HG03460 (cell line): Measurements from ENCODE around the gene ADAMTSL2.

Experiments used
- ATAC-seq: cut with Tn5 transposase; IDR thresholded peaks from one replicate; pipeline ENCODE4 v1.9.1; 2021; ENCODE audit not compliant: unreplicated experiment

ADAMTSL2 gene

DNA sequence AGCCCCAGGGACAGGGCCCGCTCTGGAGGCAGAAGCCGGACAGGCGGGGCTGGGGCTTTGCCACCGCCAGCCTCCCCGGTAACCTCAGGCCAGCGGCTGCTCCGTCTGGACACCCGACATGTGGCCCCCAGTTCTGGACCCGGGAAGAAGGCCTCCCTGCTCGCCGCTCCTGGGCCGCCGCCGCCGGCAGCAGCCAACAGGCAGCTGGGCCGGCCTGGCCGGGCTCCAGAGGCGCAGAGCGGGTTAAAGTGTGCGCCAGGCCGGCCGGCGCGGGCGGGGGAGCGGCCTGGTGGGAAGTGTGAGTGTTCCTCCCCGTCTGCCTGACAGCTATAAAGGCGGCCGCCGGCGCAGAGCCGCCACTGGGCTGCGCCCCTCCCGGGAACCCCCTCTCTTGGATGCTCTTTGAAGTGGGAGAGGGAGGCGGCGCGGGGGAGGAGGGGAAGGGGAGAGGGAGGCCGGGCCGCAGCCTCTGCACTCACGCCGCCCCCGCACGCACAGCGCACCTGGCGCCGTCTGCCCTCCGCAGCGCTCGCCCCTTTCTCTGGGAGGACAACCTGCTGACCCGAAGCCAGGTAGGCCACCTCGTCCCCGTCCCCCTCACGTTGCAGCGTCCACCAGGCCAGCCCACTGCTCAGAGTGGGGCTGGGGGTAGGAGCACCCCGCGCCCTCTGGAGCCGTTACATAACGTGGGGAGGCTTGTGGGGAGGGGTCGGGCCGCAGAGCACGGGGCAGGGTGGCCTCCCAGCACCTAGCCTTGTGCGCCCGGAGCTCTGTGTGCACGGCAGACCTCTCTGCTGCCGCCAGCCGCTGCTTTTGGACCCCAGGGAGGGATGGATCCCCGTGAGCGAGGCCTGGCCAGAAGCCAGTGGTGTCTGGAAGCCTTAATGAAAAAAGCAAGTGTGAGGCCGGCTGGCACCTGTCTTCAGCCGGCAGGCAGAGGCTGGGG is at the start of gene ADAMTSL2:
TSS of gene ADAMTSL2 (plus strand) at position 359 of the 946 bp plus-strand sequence. CDS start 2,009 bp downstream, outside the sequence.
- no peak for ATAC-seq

GRCh38 chr9:133485531-133486260 is 48.8 kb upstream of the ADAMTSL2 start:
- ATAC-seq = no peak

DNA sequence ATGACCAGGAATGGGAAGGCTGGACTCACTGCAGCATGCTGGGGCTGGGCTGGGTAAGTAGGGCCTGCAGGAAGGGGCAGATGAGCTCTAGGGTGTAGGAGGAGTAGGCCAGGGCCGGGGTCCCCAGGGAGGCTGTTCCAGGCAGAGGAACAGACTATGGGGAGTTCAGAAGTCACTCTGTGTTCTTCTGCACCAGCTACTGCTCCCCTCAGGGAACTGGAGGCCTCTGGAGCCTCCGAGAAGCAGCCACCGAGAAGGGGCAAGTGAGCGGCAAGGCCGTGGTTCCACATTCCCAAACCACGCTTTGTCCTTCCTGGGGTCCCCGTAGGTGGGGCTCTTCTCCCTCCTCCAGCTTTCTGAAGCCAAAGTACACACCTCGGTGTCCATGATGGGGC is 47.2 kb upstream of the ADAMTSL2 start:
- ATAC-seq = no peak

- ATAC-seq = no peak
Measured at GRCh38 chr9:133488686-133489252, 45.7 kb upstream of the ADAMTSL2 start.

GRCh38 chr9:133489253-133490190 is 45.0 kb upstream of the ADAMTSL2 start:
- no peak for ATAC-seq

GRCh38 chr9:133490201-133490681 is 44.3 kb upstream of the ADAMTSL2 start:
- ATAC-seq = no peak

DNA sequence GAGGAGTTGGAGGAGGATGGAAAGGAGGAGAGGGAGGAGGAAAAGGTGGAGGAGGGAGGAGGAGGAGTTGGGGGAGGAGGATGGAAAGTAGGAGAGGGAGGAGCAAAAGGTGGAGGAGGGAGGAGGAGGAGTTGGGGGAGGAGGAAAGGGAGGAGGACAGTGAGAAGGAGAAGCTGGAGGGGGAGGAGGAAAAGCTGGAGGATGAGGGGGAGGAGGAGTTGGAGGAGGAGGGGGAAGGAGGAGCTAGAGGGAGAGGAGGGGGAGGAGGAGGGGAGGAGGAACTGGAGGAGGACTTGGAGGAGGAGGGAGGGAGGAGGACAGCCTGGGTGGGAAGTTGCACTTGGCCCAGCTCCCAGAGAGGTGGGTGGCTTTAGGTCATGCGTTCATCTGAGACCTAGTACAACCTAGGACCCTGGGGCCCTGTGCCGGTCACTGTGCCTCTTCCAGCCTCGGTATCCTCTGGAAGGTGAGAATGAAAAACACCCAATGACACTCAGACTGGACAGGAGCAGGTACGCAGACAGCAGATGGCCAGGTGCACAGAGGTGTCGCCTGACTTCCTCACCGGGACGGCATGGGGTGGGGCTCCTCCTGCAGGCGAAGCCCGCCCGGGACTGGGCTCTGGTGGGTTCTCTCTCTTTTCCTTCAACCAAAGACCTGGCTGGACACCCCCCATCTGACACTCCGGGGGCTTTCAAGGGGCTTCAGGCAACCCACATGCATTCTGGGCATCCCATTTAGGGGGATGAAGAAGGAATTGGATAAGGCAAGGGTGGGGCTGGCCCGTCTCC is 43.4 kb upstream of the ADAMTSL2 start:
- no peak for ATAC-seq

- ATAC-seq = no peak
Measured at GRCh38 chr9:133491656-133491925, 42.9 kb upstream of the ADAMTSL2 start.

DNA sequence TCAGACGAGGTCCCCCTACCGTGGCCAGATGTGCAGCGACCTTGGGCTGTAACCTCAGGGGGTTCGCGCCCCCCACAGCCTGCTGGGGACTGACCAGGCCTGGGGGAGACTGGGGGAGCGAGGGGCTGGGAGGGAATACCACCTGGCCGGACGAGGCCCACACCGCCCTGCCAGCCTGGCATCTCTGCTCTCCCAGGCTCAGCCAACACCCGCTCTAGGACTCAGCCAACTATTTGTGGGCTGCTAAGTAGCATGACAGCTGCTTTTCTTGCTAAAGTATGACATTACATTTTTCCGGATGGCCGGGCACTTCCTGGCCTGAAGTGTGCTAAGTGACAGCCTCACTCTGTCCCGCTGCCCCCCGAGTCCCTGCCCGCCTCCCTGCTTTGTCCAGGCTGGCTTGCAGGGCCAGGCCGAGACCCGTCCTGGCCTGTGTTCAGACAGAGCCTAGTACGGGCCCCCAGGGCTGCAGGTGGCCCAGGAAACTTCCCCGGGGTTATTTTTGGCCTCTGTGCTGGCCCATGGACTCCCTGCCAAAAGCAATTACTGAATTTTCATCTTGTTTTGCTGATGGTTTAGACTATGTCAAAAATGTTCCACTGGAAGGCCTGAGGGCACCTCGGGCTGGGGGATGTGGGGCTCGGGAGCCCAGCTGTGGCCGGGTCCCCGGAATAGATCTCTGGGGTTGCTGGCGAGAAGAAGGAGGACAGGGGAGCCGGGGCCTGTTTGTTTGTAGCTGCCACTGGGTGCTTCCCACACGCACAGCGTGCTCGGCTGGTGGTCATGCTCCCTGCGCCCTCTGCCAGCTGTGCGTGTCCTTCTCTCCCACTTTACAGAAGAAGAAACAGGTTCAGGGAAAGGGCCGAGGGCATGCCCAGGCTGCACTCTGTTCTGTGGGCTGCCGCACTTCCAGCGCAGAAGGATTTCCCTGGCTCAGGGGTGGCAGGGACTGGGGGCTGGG is 42.2 kb upstream of the ADAMTSL2 start:
- no peak for ATAC-seq

- no peak for ATAC-seq
Measured at GRCh38 chr9:133493428-133493827, 41.1 kb upstream of the ADAMTSL2 start.

- ATAC-seq = no peak
Measured at GRCh38 chr9:133493845-133494540, 40.5 kb upstream of the ADAMTSL2 start.

- ATAC-seq = no peak
Measured at GRCh38 chr9:133494636-133495326, 39.7 kb upstream of the ADAMTSL2 start.

- ATAC-seq = no peak
Measured at GRCh38 chr9:133495327-133496293, 38.9 kb upstream of the ADAMTSL2 start.

DNA sequence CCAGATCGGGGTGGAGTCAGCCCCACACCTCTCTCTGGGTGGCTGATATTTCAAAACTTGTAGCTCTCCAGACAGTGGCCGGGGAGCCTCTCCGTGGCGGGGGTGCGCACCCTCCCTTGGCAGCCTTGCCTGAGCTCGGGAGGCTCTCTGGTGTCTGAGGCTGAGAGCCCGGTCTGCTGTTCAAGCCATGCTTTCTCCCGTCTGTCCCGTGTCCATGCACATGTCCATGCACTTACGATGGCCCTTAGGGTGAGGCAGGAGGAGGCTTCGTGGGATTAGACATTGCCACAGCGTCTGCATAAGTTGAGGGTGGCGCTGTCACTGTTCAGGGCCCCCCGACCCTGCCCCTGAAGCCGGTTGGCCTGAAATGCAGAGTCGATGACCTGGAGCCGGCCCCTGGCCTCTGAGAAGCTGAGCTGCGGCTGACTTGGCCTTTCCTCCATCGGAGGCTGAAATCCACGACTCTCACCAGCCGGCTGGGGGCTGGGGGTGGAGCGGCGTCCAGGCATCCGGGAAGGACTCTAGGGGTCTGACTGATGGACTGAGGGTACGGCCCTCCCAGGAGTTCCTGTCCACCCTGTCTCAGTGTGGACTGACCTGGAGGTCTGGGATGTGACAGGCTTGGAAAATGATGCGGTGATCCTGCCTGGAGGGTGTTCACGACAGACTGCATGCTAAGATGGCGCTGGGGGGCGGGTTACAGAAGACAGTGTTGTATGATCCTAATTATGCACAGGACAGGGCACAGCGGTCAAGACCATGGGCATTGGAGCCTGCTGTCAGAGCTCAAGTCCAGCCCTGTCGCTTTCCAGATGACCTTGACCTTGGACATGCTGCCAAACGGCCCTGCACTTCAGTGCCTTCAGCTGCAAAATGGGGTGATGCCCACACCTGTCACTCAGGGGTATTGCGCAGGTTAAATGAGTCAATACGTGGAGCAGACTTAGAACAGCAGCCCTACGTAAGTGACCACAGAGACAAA is 37.4 kb upstream of the ADAMTSL2 start:
- no peak for ATAC-seq
